ENCODE results near the gene STXBP5L.
"Not testable (repeated sequence)": the region's sequence is repeated elsewhere in the genome, so short reads cannot be mapped to it uniquely, and the experiment has no call there.

Gene STXBP5L

GRCh38 chr3:120908030-120908794 is at the start of gene STXBP5L:
TSS of gene STXBP5L (plus strand) at chr3:120908205. CDS start at chr3:120909579, 1,374 bp downstream.
- no peak for DNase-seq

GRCh38 chr3:120858521-120858920 is 49.5 kb upstream of the STXBP5L start:
- no peak for DNase-seq

GRCh38 chr3:120864541-120864940 is 43.5 kb upstream of the STXBP5L start:
- no peak for DNase-seq

GRCh38 chr3:120875507-120875906 is 32.5 kb upstream of the STXBP5L start:
- no peak for DNase-seq

GRCh38 chr3:120875989-120876388 is 32.0 kb upstream of the STXBP5L start:
- DNase-seq: no peak

- no peak for DNase-seq
These were observed 28.6 kb upstream of the STXBP5L start for GRCh38 chr3:120879411-120879810.

GRCh38 chr3:120892921-120893320 is 15.1 kb upstream of the STXBP5L start:
- no peak for DNase-seq

GRCh38 chr3:120894316-120895057 is 13.5 kb upstream of the STXBP5L start:
- no peak for DNase-seq

GRCh38 chr3:120901716-120902115 is 6.3 kb upstream of the STXBP5L start:
- DNase-seq: not testable (repeated sequence)

GRCh38 chr3:120903221-120903620 is 4.8 kb upstream of the STXBP5L start:
- peak; percentile 10 for DNase-seq

- DNase-seq: peak; percentile 99
These were observed 361 bp upstream of the STXBP5L start for GRCh38 chr3:120907659-120908029.

GRCh38 chr3:120908795-120909601 is 993 bp downstream of the STXBP5L start:
- peak; percentile 72 for DNase-seq

GRCh38 chr3:120909602-120909878 is 1.5 kb downstream of the STXBP5L start:
- no peak for DNase-seq

- no peak for DNase-seq
These were observed 18.1 kb downstream of the STXBP5L start for GRCh38 chr3:120926146-120926545.

- DNase-seq: no peak
These were observed 21.0 kb downstream of the STXBP5L start for GRCh38 chr3:120928991-120929390.

- DNase-seq: no peak
These were observed 23.6 kb downstream of the STXBP5L start for GRCh38 chr3:120931593-120931992.

- no peak for DNase-seq
These were observed 48.1 kb downstream of the STXBP5L start for GRCh38 chr3:120956143-120956542.

GRCh38 chr3:120982608-120983320 is 74.8 kb downstream of the STXBP5L start:
- DNase-seq: no peak

GRCh38 chr3:120983321-120983665 is 75.3 kb downstream of the STXBP5L start:
- DNase-seq: no peak

- DNase-seq: no peak
These were observed 75.8 kb downstream of the STXBP5L start for GRCh38 chr3:120983841-120984240.

- DNase-seq: no peak
These were observed 77.2 kb downstream of the STXBP5L start for GRCh38 chr3:120985242-120985641.

GRCh38 chr3:120988994-120989393 is 81.0 kb downstream of the STXBP5L start:
- DNase-seq: no peak

GRCh38 chr3:121018917-121019321 is 110.9 kb downstream of the STXBP5L start:
- DNase-seq: no peak

All from NCI-H2171 (cell line).